OCI-M1 (cell line): ENCODE results near the gene EDIL3.

ENCODE experiments used
- DNase-seq: peaks from one replicate; lab custom pipeline; 2025; lab: John Stamatoyannopoulos, UW

EDIL3 gene

GRCh38 chr5:84384604-84385575 lies at the start of gene EDIL3:
TSS of gene EDIL3 (minus strand) at chr5:84384880. CDS start at chr5:84384374, 506 bp downstream.
- peak; percentile 74 for DNase-seq

GRCh38 chr5:84433461-84433860 lies 48.8 kb upstream of the EDIL3 start:
- peak; percentile 43 for DNase-seq

GRCh38 chr5:84430863-84431663 lies 46.4 kb upstream of the EDIL3 start:
- no peak for DNase-seq

GRCh38 chr5:84430079-84430478 lies 45.4 kb upstream of the EDIL3 start:
- no peak for DNase-seq

GRCh38 chr5:84425365-84425881 lies 40.7 kb upstream of the EDIL3 start:
- DNase-seq, result no peak

GRCh38 chr5:84419742-84420141 lies 35.1 kb upstream of the EDIL3 start:
- no peak for DNase-seq

GRCh38 chr5:84411832-84412605 lies 27.3 kb upstream of the EDIL3 start:
- DNase-seq, result no peak

- DNase-seq, result no peak
Observed at GRCh38 chr5:84406111-84406510, 21.4 kb upstream of the EDIL3 start.

GRCh38 chr5:84403773-84404172 lies 19.1 kb upstream of the EDIL3 start:
- no peak for DNase-seq

- no peak for DNase-seq
Observed at GRCh38 chr5:84397385-84397784, 12.7 kb upstream of the EDIL3 start.

GRCh38 chr5:84393969-84394368 lies 9.3 kb upstream of the EDIL3 start:
- DNase-seq, result no peak

- no peak for DNase-seq
Observed at GRCh38 chr5:84392836-84393235, 8.2 kb upstream of the EDIL3 start.

- peak; percentile 40 for DNase-seq
Observed at GRCh38 chr5:84385705-84386104, 1.0 kb upstream of the EDIL3 start.

GRCh38 chr5:84383816-84384603 lies 670 bp downstream of the EDIL3 start:
- peak; percentile 58 for DNase-seq

GRCh38 chr5:84383296-84383815 lies 1.3 kb downstream of the EDIL3 start:
- DNase-seq, result no peak

- DNase-seq, result peak; percentile 76
Observed at GRCh38 chr5:84382363-84383295, 2.1 kb downstream of the EDIL3 start.

- peak; percentile 81 for DNase-seq
Observed at GRCh38 chr5:84381502-84382362, 2.9 kb downstream of the EDIL3 start.

GRCh38 chr5:84379749-84380148 lies 4.9 kb downstream of the EDIL3 start:
- DNase-seq, result peak; percentile 55

GRCh38 chr5:84378961-84379360 lies 5.7 kb downstream of the EDIL3 start:
- DNase-seq, result peak; percentile 42
